Neural cell (in vitro differentiated cells): ENCODE data around the gene DPP6. TPM values are rescaled to one million over a fixed set of nuclear protein-coding genes. Genes with fewer than 3 reads are reported as not detected.

Experiments
- H2AFZ ChIP-seq: fragments of 200-600, 300-800 bp; sonication (generic), shearing (Covaris generic); 2 replicates; pipeline ENCODE4 v1.6.0; 2014; ENCODE audit warnings: low read depth, mild to moderate bottlenecking, antibody characterized with exemption, low read length, moderate library complexity
- H3F3A ChIP-seq: fragments of 200-600 bp; shearing (Covaris generic); 2 replicates; pipeline ENCODE4 v1.6.1; 2016; ENCODE audit warnings: mild to moderate bottlenecking, moderate library complexity, mixed read lengths, antibody characterized with exemption, low read length; ENCODE audit not compliant: insufficient read depth, poor library complexity, severe bottlenecking
- H3K27ac ChIP-seq: fragments of 200-600, 300-800 bp; sonication (generic), shearing (Covaris generic); 2 replicates; pipeline ENCODE4 v1.5.1; 2014; ENCODE audit warnings: mild to moderate bottlenecking, low read length, moderate library complexity
- H3K27me3 ChIP-seq: fragments of 300-800, 200-600 bp; sonication (generic), shearing (Covaris generic); 2 replicates; pipeline ENCODE4 v1.6.0; 2014; ENCODE audit warnings: mild to moderate bottlenecking, low read depth, low read length, moderate library complexity; ENCODE audit not compliant: insufficient read depth
- H3K36me3 ChIP-seq: fragments of 300-800, 200-600 bp; sonication (generic), shearing (Covaris generic); 2 replicates; pipeline ENCODE4 v1.5.1; 2014; ENCODE audit warnings: mild to moderate bottlenecking, antibody characterized with exemption, low read length, moderate library complexity; ENCODE audit not compliant: insufficient read depth
- H3K4me2 ChIP-seq: fragments of 300-800, 200-600 bp; sonication (generic), shearing (Covaris generic); 2 replicates; pipeline ENCODE4 v1.6.0; 2014; ENCODE audit warnings: mild to moderate bottlenecking, low read length
- H3K4me3 ChIP-seq: fragments of 300-800, 200-600 bp; sonication (generic), shearing (Covaris generic); 2 replicates; pipeline ENCODE4 v1.5.1; 2014; ENCODE audit warnings: mild to moderate bottlenecking, low read length, moderate library complexity
- H3K79me2 ChIP-seq: fragments of 200-600 bp; shearing (Covaris generic); replicated peaks from 2 replicates; pipeline ENCODE4 v1.6.0; 2014; ENCODE audit warnings: mild to moderate bottlenecking, low read length, moderate library complexity; ENCODE audit not compliant: insufficient read depth
- H3K9ac ChIP-seq: fragments of 300-800, 200-600 bp; sonication (generic), shearing (Covaris generic); 2 replicates; pipeline ENCODE4 v1.6.1; 2016; ENCODE audit warnings: mild to moderate bottlenecking, low read length, mixed read lengths
- H3K9me2 ChIP-seq: fragments of 200-600 bp; shearing (Covaris generic); 2 replicates; pipeline ENCODE4 v1.6.1; 2016; ENCODE audit warnings: mild to moderate bottlenecking, low read length, mixed read lengths; ENCODE audit not compliant: insufficient read depth
- H3K9me3 ChIP-seq: fragments of 200-600, 300-800 bp; sonication (generic), shearing (Covaris generic); 2 replicates; pipeline ENCODE4 v1.6.1; 2016; ENCODE audit warnings: mild to moderate bottlenecking, mixed run types, low read length, moderate library complexity, mixed read lengths
- H4K20me1 ChIP-seq: fragments of 200-600 bp; shearing (Covaris generic); 2 replicates; pipeline ENCODE4 v1.6.1; 2016; ENCODE audit warnings: mild to moderate bottlenecking, mixed run types; ENCODE audit not compliant: insufficient read depth
- CTCF ChIP-seq: fragments of 450-650 bp; IDR thresholded peaks from 2 replicates; pipeline ENCODE4 v1.5.1; 2014; ENCODE audit warnings: antibody characterized with exemption, mild to moderate bottlenecking, moderate library complexity; ENCODE audit not compliant: poor library complexity, severe bottlenecking
- EP300 ChIP-seq: fragments of 450-650 bp; conservative IDR thresholded peaks from 2 replicates; pipeline ENCODE4 v1.6.1; 2014; ENCODE audit warnings: antibody characterized with exemption, mild to moderate bottlenecking, moderate library complexity; ENCODE audit not compliant: poor library complexity, severe bottlenecking
- EZH2 ChIP-seq: fragments of 200-600, 300-800 bp; shearing (Covaris generic), sonication (generic); IDR thresholded peaks from 2 replicates; pipeline ENCODE4 v1.6.1; 2014; ENCODE audit warnings: antibody characterized with exemption, low read length, borderline replicate concordance, mild to moderate bottlenecking; ENCODE audit not compliant: insufficient read depth, poor library complexity, severe bottlenecking
- MXI1 ChIP-seq: fragments of 450-650 bp; conservative IDR thresholded peaks from 2 replicates; pipeline ENCODE4 v1.6.1; 2014; ENCODE audit warnings: antibody characterized with exemption, mild to moderate bottlenecking; ENCODE audit not compliant: poor library complexity, severe bottlenecking
- POLR2AphosphoS5 ChIP-seq: IDR thresholded peaks from 2 replicates; pipeline ENCODE4 v1.6.1; 2012
- RAD21 ChIP-seq: fragments of 450-650 bp; conservative IDR thresholded peaks from 2 replicates; pipeline ENCODE4 v1.6.1; 2014; ENCODE audit warnings: antibody characterized with exemption, mild to moderate bottlenecking, moderate library complexity
- REST ChIP-seq: IDR thresholded peaks from 2 replicates; pipeline ENCODE4 v1.6.1; 2012; ENCODE audit warnings: borderline replicate concordance
- SMC3 ChIP-seq: fragments of 450-650 bp; conservative IDR thresholded peaks from 2 replicates; pipeline ENCODE4 v1.6.1; 2014; ENCODE audit warnings: antibody characterized with exemption, mild to moderate bottlenecking, moderate library complexity; ENCODE audit not compliant: poor library complexity
- TAF1 ChIP-seq: IDR thresholded peaks from 2 replicates; pipeline ENCODE4 v1.6.1; 2012; ENCODE audit warnings: low read depth
- polyA plus RNA-seq: library from polyadenylated mRNA; depleted of rRNA; stranded (reverse); fragments of >200 nt; gene quantifications from 2 replicates; pipeline ENCODE4 v1.2.3, GENCODE V29; 2014

The DPP6 gene
- polyA plus RNA-seq, 1 donor from 2014 or later: 20.4 TPM

GRCh38 chr7:154385214-154385613 lies 333.0 kb downstream of the DPP6 start:
- H3K9me3 ChIP-seq: no peaks in the 10 kb centered on the region
- H2AFZ ChIP-seq: no peak overlapping the region
- no peak overlapping the region for H3K9ac ChIP-seq
- H3K36me3 ChIP-seq: no peaks in the 10 kb centered on the region
- no peak for TF ChIP-seq REST
- TF ChIP-seq TAF1: no peak
- no peak for TF ChIP-seq MXI1
- TF ChIP-seq RAD21: no peak
- TF ChIP-seq POLR2AphosphoS5: no peak
- TF ChIP-seq CTCF: no peak
- TF ChIP-seq EZH2: no peak
- no peak for TF ChIP-seq EP300
- TF ChIP-seq SMC3: no peak
- no peaks in the 10 kb centered on the region for H3K9me2 ChIP-seq
- H3F3A ChIP-seq: no peaks in the 10 kb centered on the region
- H4K20me1 ChIP-seq: no peaks in the 10 kb centered on the region
- H3K79me2 ChIP-seq: no peaks in the 10 kb centered on the region
- no peak overlapping the region for H3K27ac ChIP-seq
- no peaks in the 10 kb centered on the region for H3K27me3 ChIP-seq
- H3K4me2 ChIP-seq: no peak overlapping the region
- no peak overlapping the region for H3K4me3 ChIP-seq

GRCh38 chr7:154387252-154387651 lies 335.1 kb downstream of the DPP6 start:
- Histone ChIP-seq H3K9me2 (no peaks in the 10 kb centered on the region), H3K9ac (no peak overlapping the region), H3K36me3 (no peaks in the 10 kb centered on the region), H3K4me3 (no peak overlapping the region), H3K27me3 (no peaks in the 10 kb centered on the region), H3F3A (no peaks in the 10 kb centered on the region), H3K9me3 (no peaks in the 10 kb centered on the region), H4K20me1 (no peaks in the 10 kb centered on the region), H3K79me2 (no peaks in the 10 kb centered on the region), H3K4me2 (no peak overlapping the region), H3K27ac (no peak overlapping the region), H2AFZ (no peak overlapping the region)
- TF ChIP-seq REST (no peak), EP300 (no peak), EZH2 (no peak), CTCF (no peak), SMC3 (no peak), MXI1 (no peak), POLR2AphosphoS5 (no peak), RAD21 (no peak), TAF1 (no peak)
